K562 (cell line): Measurements from ENCODE around the gene MPND. TPM values are rescaled to one million over a fixed set of nuclear protein-coding genes. Genes with fewer than 3 reads are reported as not detected.

Source experiments
- CC2D1A ChIP-seq: fragments of 450-650 bp; IDR thresholded peaks from 2 replicates; pipeline ENCODE4 v1.6.1; 2017; ENCODE audit warnings: mild to moderate bottlenecking
- CREB1 ChIP-seq, 2 experiments: sonication (generic) in 1 of 2; formaldehyde crosslinking in 1 of 2; IDR thresholded peaks; 2 replicates each; pipeline versions ENCODE4 v1.6.1 to v1.8.0; 2012 to 2022; ENCODE audit warnings: inconsistent platforms in 1 of 2, mild to moderate bottlenecking in 1 of 2, missing genetic modification reagents in 1 of 2, moderate library complexity in 1 of 2
- E2F5 ChIP-seq: sonication (generic); formaldehyde crosslinking; IDR thresholded peaks from 2 replicates; pipeline ENCODE4 v1.8.0; 2022; ENCODE audit warnings: mild to moderate bottlenecking, missing genetic modification reagents
- GABPB1 ChIP-seq: sonication (generic); formaldehyde crosslinking; IDR thresholded peaks from 2 replicates; pipeline ENCODE4 v1.8.0; 2022; ENCODE audit warnings: mild to moderate bottlenecking, missing genetic modification reagents
- GATA2 ChIP-seq: sonication (generic); formaldehyde crosslinking; IDR thresholded peaks from 2 replicates; pipeline ENCODE4 v1.4.0; 2020; ENCODE audit warnings: mild to moderate bottlenecking, missing genetic modification reagents
- KAT7 ChIP-seq: sonication (generic); formaldehyde crosslinking; IDR thresholded peaks from 2 replicates; pipeline ENCODE4 v1.8.0; 2022; ENCODE audit warnings: missing genetic modification reagents, mild to moderate bottlenecking, borderline replicate concordance
- MAFG ChIP-seq: fragments of 450-650 bp; conservative IDR thresholded peaks from 2 replicates; pipeline ENCODE4 v1.6.1; 2016; ENCODE audit warnings: missing genetic modification characterization, missing compliant biosample characterization
- NR2F6 ChIP-seq: fragments of 450-650 bp; formaldehyde crosslinking; IDR thresholded peaks from 2 replicates; pipeline ENCODE4 v1.4.0; 2020; ENCODE audit warnings: mild to moderate bottlenecking
- POLR2AphosphoS2 ChIP-seq: IDR thresholded peaks from 2 replicates; pipeline ENCODE4 v1.6.1; 2012; ENCODE audit warnings: low read length, improper control_type of control experiment
- RBBP5 ChIP-seq: fragments of 200-600 bp; sonication (generic); IDR thresholded peaks from 2 replicates; pipeline ENCODE4 v1.6.1; 2012; ENCODE audit warnings: borderline replicate concordance, mild to moderate bottlenecking, low read length, control low read depth, inconsistent platforms; ENCODE audit not compliant: insufficient read depth, poor library complexity, severe bottlenecking
- SIN3B ChIP-seq: fragments of 450-650 bp; IDR thresholded peaks from 2 replicates; pipeline ENCODE4 v1.6.1; 2017; ENCODE audit warnings: low read depth, mild to moderate bottlenecking, moderate library complexity
- USF2 ChIP-seq: sonication (generic); formaldehyde crosslinking; IDR thresholded peaks from 2 replicates; pipeline ENCODE4 v1.5.0; 2020; ENCODE audit warnings: missing genetic modification reagents
- XRCC4 ChIP-seq: IDR thresholded peaks from one replicate; pipeline ENCODE4 v1.6.1; 2011; ENCODE audit not compliant: insufficient read depth, insufficient read length; ENCODE audit errors: extremely low read depth
- ZBED1 ChIP-seq: IDR thresholded peaks from 2 replicates; pipeline ENCODE4 v1.6.1; 2014
- ZBTB2 ChIP-seq: fragments of 450-650 bp; IDR thresholded peaks from 2 replicates; pipeline ENCODE4 v1.6.1; 2016; ENCODE audit warnings: antibody characterized with exemption
- ZKSCAN8 ChIP-seq: fragments of 200-800 bp; sonication (Bioruptor generic); IDR thresholded peaks from 2 replicates; pipeline ENCODE4 v1.6.1; 2016; ENCODE audit warnings: missing genetic modification characterization, missing compliant biosample characterization
- ZNF143 ChIP-seq: sonication (generic); formaldehyde crosslinking; IDR thresholded peaks from 2 replicates; pipeline ENCODE4 v1.9.0; 2022; ENCODE audit warnings: mild to moderate bottlenecking, missing genetic modification reagents
- ZNF395 ChIP-seq: fragments of 200-800 bp; sonication (Bioruptor generic); IDR thresholded peaks from 2 replicates; pipeline ENCODE4 v1.6.1; 2017; ENCODE audit warnings: missing genetic modification characterization, missing compliant biosample characterization
- ZNF507 ChIP-seq: conservative IDR thresholded peaks from 2 replicates; pipeline ENCODE4 v1.6.1; 2017; ENCODE audit warnings: missing genetic modification characterization, missing compliant biosample characterization
- polyA plus RNA-seq, 8 experiments: library from polyadenylated mRNA; depleted of rRNA in 4 of 8; stranded (reverse) in 5 of 8; unstranded in 3 of 8; fragments of >200 nt; fragmentation: Nextera tagmentation in 2 of 8; fragmentation: Illumina TruSeq in 1 of 8; extraction: Ambion mirVana in 2 of 8; extraction: Trizol in 1 of 8; gene quantifications; 2 replicates each; pipeline versions ENCODE4 v1.2.1 to v1.2.3, GENCODE V29; 2011 to 2014; ENCODE audit warnings: inconsistent platforms in 1 of 8, missing spikeins in 1 of 8
- total RNA-seq, 7 experiments: library from RNA; depleted of rRNA in 6 of 7; stranded (reverse); fragments of >200 nt in 6 of 7; fragmentation: Illumina TruSeq in 2 of 7; extraction: Trizol in 2 of 7; gene quantifications; 2 replicates each; pipeline versions ENCODE4 v1.2.1 to v1.2.3, GENCODE V29; 2011 to 2021; ENCODE audit warnings: low replicate concordance in 1 of 7
- TF ChIP-seq, protein P1 (sequence below): fragments of 250-450 bp; sonication (Bioruptor Pico); IDR thresholded peaks from 2 replicates; pipeline ENCODE4 v1.9.0; 2021; ENCODE audit warnings: mild to moderate bottlenecking
- TF ChIP-seq, protein P2 (sequence below): fragments of 250-450 bp; sonication (Bioruptor Pico); IDR thresholded peaks from 2 replicates; pipeline ENCODE4 v1.5.0; 2021

The MPND gene
- total and polyA plus RNA-seq, 9 of the 15 experiments (the other 6 are each of a cell fraction or from before 2014, with no cell fraction given) = 0.25 to 14.0 (median 3.9) TPM

GRCh38 chr19:4403005-4403761, 59.8 kb downstream of the MPND start (continued):
- no peak for TF ChIP-seq XRCC4
- TF ChIP-seq ZNF507 (tag) = no peak
- TF ChIP-seq MAFG (tag) = no peak
- TF ChIP-seq, protein P1, sequence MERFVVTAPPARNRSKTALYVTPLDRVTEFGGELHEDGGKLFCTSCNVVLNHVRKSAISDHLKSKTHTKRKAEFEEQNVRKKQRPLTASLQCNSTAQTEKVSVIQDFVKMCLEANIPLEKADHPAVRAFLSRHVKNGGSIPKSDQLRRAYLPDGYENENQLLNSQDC (CRISPR knock-in tag) = no peak
- TF ChIP-seq CC2D1A = no peak
- peak; percentile 17; the same call in 1 of the 2 replicates for TF ChIP-seq ZNF143 (CRISPR knock-in tag)
- TF ChIP-seq USF2 (CRISPR knock-in tag) = no peak
- no peak for TF ChIP-seq POLR2AphosphoS2
- peak; percentile 15; the same call in 1 of the 2 replicates for TF ChIP-seq GABPB1 (CRISPR knock-in tag)
- no peak for TF ChIP-seq NR2F6 (CRISPR knock-in tag)
- TF ChIP-seq E2F5 (CRISPR knock-in tag) = peak; percentile 40; the same call in 1 of the 2 replicates
- TF ChIP-seq ZBTB2 = no peak
- TF ChIP-seq KAT7 (CRISPR knock-in tag) = peak; percentile 78
- TF ChIP-seq RBBP5 = peak; percentile 32
- TF ChIP-seq ZBED1 = no peak
- TF ChIP-seq, protein P2, sequence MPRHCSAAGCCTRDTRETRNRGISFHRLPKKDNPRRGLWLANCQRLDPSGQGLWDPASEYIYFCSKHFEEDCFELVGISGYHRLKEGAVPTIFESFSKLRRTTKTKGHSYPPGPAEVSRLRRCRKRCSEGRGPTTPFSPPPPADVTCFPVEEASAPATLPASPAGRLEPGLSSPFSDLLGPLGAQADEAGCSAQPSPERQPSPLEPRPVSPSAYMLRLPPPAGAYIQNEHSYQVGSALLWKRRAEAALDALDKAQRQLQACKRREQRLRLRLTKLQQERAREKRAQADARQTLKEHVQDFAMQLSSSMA (CRISPR knock-in tag) = no peak
- TF ChIP-seq ZNF395 (CRISPR knock-in tag) = peak; percentile 30; the same call in 1 of the 2 replicates
- TF ChIP-seq CREB1 (IDR thresholded peaks at IDR 0.05) = no peak
- TF ChIP-seq CREB1 (CRISPR knock-in tag; IDR thresholded peaks at IDR 0.05) = peak; percentile 35; the same call in 1 of the 2 replicates
- TF ChIP-seq ZKSCAN8 (CRISPR knock-in tag) = no peak
- no peak for TF ChIP-seq GATA2 (CRISPR knock-in tag)
- 0 out of 2 replicates have a peak, but pooled peaks have one; percentile 21 for TF ChIP-seq SIN3B
